ENCODE measurements around the gene CAND1.

DNA sequence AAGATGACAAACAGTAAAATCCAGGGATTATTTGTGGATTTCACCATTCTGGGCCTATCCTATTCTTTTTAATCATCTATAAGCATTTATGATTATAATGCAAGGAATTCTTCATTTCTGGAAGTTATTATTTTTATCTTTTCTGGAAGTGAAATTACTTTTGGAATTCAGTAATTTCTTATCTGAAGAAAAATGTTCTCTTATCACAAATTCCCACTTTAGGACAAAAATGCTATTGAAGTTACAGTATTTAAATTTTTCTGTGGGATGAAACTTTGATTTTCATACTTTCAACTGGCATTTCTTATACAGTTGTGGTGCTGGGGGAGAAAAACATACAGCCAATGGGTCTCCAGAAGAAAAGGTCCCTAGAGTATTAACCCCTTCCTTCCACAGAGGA, 96.0 kb downstream of the CAND1 start:
- TF ChIP-seq, protein P1, sequence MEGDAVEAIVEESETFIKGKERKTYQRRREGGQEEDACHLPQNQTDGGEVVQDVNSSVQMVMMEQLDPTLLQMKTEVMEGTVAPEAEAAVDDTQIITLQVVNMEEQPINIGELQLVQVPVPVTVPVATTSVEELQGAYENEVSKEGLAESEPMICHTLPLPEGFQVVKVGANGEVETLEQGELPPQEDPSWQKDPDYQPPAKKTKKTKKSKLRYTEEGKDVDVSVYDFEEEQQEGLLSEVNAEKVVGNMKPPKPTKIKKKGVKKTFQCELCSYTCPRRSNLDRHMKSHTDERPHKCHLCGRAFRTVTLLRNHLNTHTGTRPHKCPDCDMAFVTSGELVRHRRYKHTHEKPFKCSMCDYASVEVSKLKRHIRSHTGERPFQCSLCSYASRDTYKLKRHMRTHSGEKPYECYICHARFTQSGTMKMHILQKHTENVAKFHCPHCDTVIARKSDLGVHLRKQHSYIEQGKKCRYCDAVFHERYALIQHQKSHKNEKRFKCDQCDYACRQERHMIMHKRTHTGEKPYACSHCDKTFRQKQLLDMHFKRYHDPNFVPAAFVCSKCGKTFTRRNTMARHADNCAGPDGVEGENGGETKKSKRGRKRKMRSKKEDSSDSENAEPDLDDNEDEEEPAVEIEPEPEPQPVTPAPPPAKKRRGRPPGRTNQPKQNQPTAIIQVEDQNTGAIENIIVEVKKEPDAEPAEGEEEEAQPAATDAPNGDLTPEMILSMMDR (IDR thresholded peaks at IDR 0.05; ENCODE audit: insufficient read depth, low read length, poor library complexity, severe bottlenecking): no peak
- TF ChIP-seq EZH2phosphoT487 (conservative IDR thresholded peaks at IDR 0.05; ENCODE audit: low read length): no peak
